K562 (cell line): ENCODE data around the gene ZYG11A. TPM values are rescaled to one million over a fixed set of nuclear protein-coding genes. Genes with fewer than 3 reads are reported as not detected.

Experiments used
- ATAC-seq: fragments of 200-7000 bp; cut with Tn5 transposase; 3 replicates; pipeline ENCODE4 v1.9.1; 2020; ENCODE audit warnings: moderate library complexity
- BruUV-seq: library from RNA; stranded (reverse); fragments of 400-500 nt; replicated peaks from 2 replicates; lab custom pipeline; 2021; lab: Mats Ljungman, UMichigan
- CTCF ChIA-PET: fragments of 300-600 bp; formaldehyde crosslinking; extraction: SDS; loops from one replicate; lab custom pipeline; 2021; ENCODE audit warnings: low intra/inter-chr PET ratio; lab: Yijun Ruan, JAX
- POLR2A ChIA-PET: fragments of 300-600, 350-650 bp; sonication (Branson Sonifier 250); formaldehyde crosslinking; extraction: SDS; loops from one replicate; lab custom pipeline; 2021; ENCODE audit warnings: antibody characterized with exemption, inconsistent platforms; lab: Yijun Ruan, JAX
- DNase-seq, 4 experiments: peaks; one replicate each; pipeline versions ENCODE4 v3.0.0 to v3.0.0-alpha.2; 2011 to 2018; ENCODE audit warnings: low spot score in 3 of 4, mixed read lengths in 3 of 4; ENCODE audit errors: extremely low read depth in 1 of 4
- FAIRE-seq: peaks from 2 replicates; lab custom pipeline; 2011; peaks lifted over from hg19 to GRCh38; lab: Jason Lieb, UNC
- H2AFZ ChIP-seq: 2 replicates; pipeline ENCODE4 v1.6.0; 2011; ENCODE audit warnings: low read depth, low read length, control low read depth, inconsistent platforms
- H3K27ac ChIP-seq: fragments of 200-600 bp; 3 replicates; pipeline ENCODE4 v1.8.0; 2011; ENCODE audit warnings: low read depth, mild to moderate bottlenecking, control low read depth, inconsistent platforms, low read length, moderate library complexity, mixed read lengths; ENCODE audit errors: extremely low read depth
- H3K27me3 ChIP-seq, 2 experiments: fragments of 300-600 bp in 1 of 2; 2 replicates in 1 of 2; 3 replicates in 1 of 2; pipeline versions ENCODE4 v1.6.0 to v1.8.0; 2011; ENCODE audit warnings: inconsistent platforms in 2 of 2, low read length in 2 of 2, mild to moderate bottlenecking in 1 of 2, mixed read lengths in 1 of 2, moderate library complexity in 1 of 2; ENCODE audit not compliant: control insufficient read depth in 2 of 2, insufficient read depth in 2 of 2
- H3K36me3 ChIP-seq: fragments of 300-600 bp; 3 replicates; pipeline ENCODE4 v1.8.0; 2011; ENCODE audit warnings: mild to moderate bottlenecking, low read length, inconsistent platforms; ENCODE audit not compliant: control insufficient read depth, insufficient read depth
- H3K4me1 ChIP-seq, 2 experiments: fragments of 200-600 bp in 1 of 2; replicated peaks in 1 of 2; 2 replicates in 1 of 2; 3 replicates in 1 of 2; pipeline versions ENCODE4 v1.5.1 to v1.8.0; 2011; ENCODE audit warnings: inconsistent platforms in 2 of 2, low read length in 2 of 2, mild to moderate bottlenecking in 1 of 2, mixed read lengths in 1 of 2, moderate library complexity in 1 of 2; ENCODE audit not compliant: control insufficient read depth in 2 of 2, insufficient read depth in 2 of 2
- H3K4me2 ChIP-seq: 2 replicates; pipeline ENCODE4 v1.6.1; 2011; ENCODE audit warnings: low read length, control low read depth, inconsistent platforms, mixed read lengths; ENCODE audit not compliant: insufficient read depth
- H3K4me3 ChIP-seq: fragments of 200-600 bp; sonication (generic), shearing (Covaris generic); 2 replicates; pipeline ENCODE4 v1.5.1; 2016; ENCODE audit warnings: control low read depth, inconsistent platforms
- H3K79me2 ChIP-seq: fragments of 200-600 bp; 3 replicates; pipeline ENCODE4 v1.8.0; 2011; ENCODE audit warnings: low read length, inconsistent platforms; ENCODE audit not compliant: control insufficient read depth, insufficient read depth
- H3K9ac ChIP-seq, 2 experiments: 2 replicates each; pipeline versions ENCODE4 v1.6.0 to v1.6.1; 2011; ENCODE audit warnings: low read depth in 2 of 2, low read length in 2 of 2, control low read depth in 1 of 2, inconsistent platforms in 1 of 2, mild to moderate bottlenecking in 1 of 2, mixed read lengths in 1 of 2; ENCODE audit not compliant: insufficient read depth in 1 of 2
- H3K9me1 ChIP-seq: one replicate; pipeline ENCODE4 v1.6.0; 2011; ENCODE audit warnings: inconsistent platforms, mild to moderate bottlenecking, low read length, moderate library complexity; ENCODE audit not compliant: control insufficient read depth, insufficient read depth
- H3K9me3 ChIP-seq: replicated peaks from 2 replicates; pipeline ENCODE4 v1.5.1; 2011; ENCODE audit warnings: low read depth, low read length, inconsistent platforms; ENCODE audit not compliant: control insufficient read depth, insufficient read depth
- H4K20me1 ChIP-seq: replicated peaks from 2 replicates; pipeline ENCODE4 v1.6.1; 2011; ENCODE audit warnings: low read length, inconsistent platforms, mixed read lengths; ENCODE audit not compliant: control insufficient read depth, insufficient read depth
- CSDE1 ChIP-seq, 2 experiments: fragments of 450-650 bp; IDR thresholded peaks; 2 replicates each; pipeline ENCODE4 v1.6.1; 2016; ENCODE audit warnings: mild to moderate bottlenecking in 1 of 2
- CTCF ChIP-seq, 3 experiments: IDR thresholded peaks in 2 of 3; conservative IDR thresholded peaks in 1 of 3; 2 replicates each; pipeline ENCODE4 v1.5.1; 2011 to 2012; ENCODE audit warnings: low read length in 3 of 3, mild to moderate bottlenecking in 3 of 3, control low read depth in 2 of 3, improper control_type of control experiment in 1 of 3, inconsistent platforms in 1 of 3, low read depth in 1 of 3, mixed read lengths in 1 of 3, moderate library complexity in 1 of 3; ENCODE audit not compliant: insufficient read depth in 2 of 3
- FOXA3 ChIP-seq, 2 experiments: fragments of 450-650 bp in 1 of 2; sonication (generic) in 1 of 2; formaldehyde crosslinking; IDR thresholded peaks in 1 of 2; conservative IDR thresholded peaks in 1 of 2; 2 replicates each; pipeline versions ENCODE4 v1.4.0 to v1.8.0; 2020 to 2022; ENCODE audit warnings: mild to moderate bottlenecking in 2 of 2, missing genetic modification reagents in 1 of 2
- GATAD2B ChIP-seq: fragments of 450-650 bp; IDR thresholded peaks from 2 replicates; pipeline ENCODE4 v1.6.1; 2017; ENCODE audit warnings: mild to moderate bottlenecking, borderline replicate concordance
- NCOA2 ChIP-seq, 2 experiments: fragments of 450-650 bp; IDR thresholded peaks; 2 replicates each; pipeline ENCODE4 v1.6.1; 2018; ENCODE audit warnings: mild to moderate bottlenecking in 2 of 2, moderate library complexity in 1 of 2; ENCODE audit not compliant: partially characterized antibody in 2 of 2
- RAD21 ChIP-seq, 2 experiments: fragments of 250-450 bp in 1 of 2; fragments of 450-650 bp in 1 of 2; sonication (Bioruptor Pico) in 1 of 2; formaldehyde crosslinking in 1 of 2; IDR thresholded peaks in 1 of 2; conservative IDR thresholded peaks in 1 of 2; 2 replicates each; pipeline versions ENCODE4 v1.4.0 to v1.8.0; 2020 to 2022; ENCODE audit warnings: mild to moderate bottlenecking in 2 of 2, moderate library complexity in 1 of 2
- REST ChIP-seq, 2 experiments: fragments of 450-650 bp; formaldehyde crosslinking in 1 of 2; IDR thresholded peaks; 2 replicates each; pipeline versions ENCODE4 v1.4.0 to v1.6.1; 2014 to 2020; ENCODE audit warnings: mild to moderate bottlenecking in 2 of 2, borderline replicate concordance in 1 of 2, low read depth in 1 of 2
- ZNF57 ChIP-seq: fragments of 450-650 bp; formaldehyde crosslinking; IDR thresholded peaks from 2 replicates; pipeline ENCODE4 v1.4.0; 2020; ENCODE audit warnings: mild to moderate bottlenecking, moderate library complexity
- WGBS: fragments of 100-300 bp; shearing (Covaris generic); methylation state at CpG from one replicate; pipeline ENCODE4 v1.1.6; 2016; ENCODE audit warnings: low coverage, mixed read lengths; ENCODE audit not compliant: insufficient coverage; ENCODE audit errors: missing lambda C conversion rate; 5-methylcytosine and 5-hydroxymethylcytosine counted together
- in situ Hi-C: fragments of 300-500 bp; cut with MboI; formaldehyde crosslinking; loops from 4 replicates; pipeline ENCODE4 v1.15.0; 2018; ENCODE audit warnings: inconsistent platforms, mixed read lengths
- intact Hi-C: fragments of 100-400 bp; cut with micrococcal nuclease; formaldehyde crosslinking; loops from 2 replicates; pipeline ENCODE4 v1.14.2; 2022
- polyA plus RNA-seq, 8 experiments: library from polyadenylated mRNA; depleted of rRNA in 4 of 8; stranded (reverse) in 5 of 8; unstranded in 3 of 8; fragments of >200 nt; fragmentation: Nextera tagmentation in 2 of 8; fragmentation: Illumina TruSeq in 1 of 8; extraction: Ambion mirVana in 2 of 8; extraction: Trizol in 1 of 8; gene quantifications; 2 replicates each; pipeline versions ENCODE4 v1.2.1 to v1.2.3, GENCODE V29; 2011 to 2014; ENCODE audit warnings: inconsistent platforms in 1 of 8, missing spikeins in 1 of 8
- total RNA-seq, 7 experiments: library from RNA; depleted of rRNA in 6 of 7; stranded (reverse); fragments of >200 nt in 6 of 7; fragmentation: Illumina TruSeq in 2 of 7; extraction: Trizol in 2 of 7; gene quantifications; 2 replicates each; pipeline versions ENCODE4 v1.2.1 to v1.2.3, GENCODE V29; 2011 to 2021; ENCODE audit warnings: low replicate concordance in 1 of 7

ZYG11A gene
- total and polyA plus RNA-seq, 9 of the 15 experiments (the other 6 are each of a cell fraction or from before 2014, with no cell fraction given): 4.5 to 21.9 (median 14.0) TPM

- Histone ChIP-seq H3K4me3 (no peak overlapping the region), H3K4me2 (no peak overlapping the region), H3K36me3 (peaks cover 10% of the 10 kb centered on the region; the same call in 2 of the 3 replicates), H3K4me1 (no peaks in the 10 kb centered on the region), H3K9me3 (no peaks in the 10 kb centered on the region), H3K27ac (no peak overlapping the region), H3K79me2 (no peaks in the 10 kb centered on the region), H3K27me3 (no peaks in the 10 kb centered on the region), H3K9me1 (no peaks in the 10 kb centered on the region), H4K20me1 (no peaks in the 10 kb centered on the region), H3K9ac (no peak overlapping the region), H2AFZ (no peak overlapping the region)
- WGBS: 4% methylated on average over 1 of the region's 1 CpG
- in situ Hi-C loops: no loop called here
- BruUV-seq: no TSS peak
- CTCF ChIA-PET: interaction anchor here (1.0 kb wide), 1 partner anchor 128 kb away, joined by 3 read pairs; the partner anchor contains the start of gene COA7
- DNase-seq (peak in 1 of 4 experiments; percentile 25), ATAC-seq (peak; percentile 77), FAIRE-seq (no peak)
- POLR2A ChIA-PET: interaction anchor here (0.6 kb wide), 1 partner anchor 29 kb away, joined by 3 read pairs; no protein-coding TSS in a partner anchor
- intact Hi-C loops: loop anchor here (1.0 kb wide), 1 partner anchor 125 kb away; no protein-coding TSS in a partner anchor
- peak in 1 of 2 experiments; percentile 12; a peak in 1 of 4 replicates for TF ChIP-seq CSDE1 (IDR thresholded peaks at IDR 0.05)
- peak; percentile 48; the same call in 1 of the 2 replicates for TF ChIP-seq REST (IDR thresholded peaks at IDR 0.05; ENCODE audit: borderline replicate concordance)
- no peak for TF ChIP-seq REST (CRISPR knock-in tag; IDR thresholded peaks at IDR 0.05; ENCODE audit: low read depth)
- peak; percentile 21 to 66 (median 48); a peak in 5 of 6 replicates for TF ChIP-seq CTCF (IDR thresholded peaks at IDR 0.05 in 2 of 3, conservative IDR thresholded peaks at IDR 0.05 in 1 of 3; ENCODE audit: insufficient read depth in 2 of 3, low read depth in 1 of 3, low read length in 3 of 3)
- TF ChIP-seq ZNF57 (CRISPR knock-in tag): no peak
- TF ChIP-seq GATAD2B: 0 out of 2 replicates have a peak, but pooled peaks have one; percentile 34
- TF ChIP-seq RAD21 (CRISPR knock-in tag; conservative IDR thresholded peaks at IDR 0.05 in 1 of 2, IDR thresholded peaks at IDR 0.05 in 1 of 2): peak; percentile 47 to 70
- peak in 1 of 2 experiments; percentile 9 for TF ChIP-seq NCOA2 (IDR thresholded peaks at IDR 0.05; ENCODE audit: partially characterized antibody in 2 of 2)
- TF ChIP-seq FOXA3 (CRISPR knock-in tag; conservative IDR thresholded peaks at IDR 0.05 in 1 of 2, IDR thresholded peaks at IDR 0.05 in 1 of 2): 0 out of 4 replicates have a peak, but pooled peaks of 1 of the 2 experiments have one; percentile 13
Observed at GRCh38 chr1:52825868-52826267, 16.7 kb upstream of the ZYG11A start.
